ENCODE data around the gene IL2.

The IL2 gene

GRCh38 chr4:122456231-122457116 lies at the start of gene IL2:
Gene IL2 (minus strand): TSS chr4:122456725. CDS start chr4:122456440, 285 bp downstream.
- no peak for DNase-seq (ENCODE audit: low read depth in 2 of 2)

- no peak for DNase-seq (ENCODE audit: low read depth in 2 of 2)
Measured at GRCh38 chr4:122503214-122503613, 46.7 kb upstream of the IL2 start.

DNA sequence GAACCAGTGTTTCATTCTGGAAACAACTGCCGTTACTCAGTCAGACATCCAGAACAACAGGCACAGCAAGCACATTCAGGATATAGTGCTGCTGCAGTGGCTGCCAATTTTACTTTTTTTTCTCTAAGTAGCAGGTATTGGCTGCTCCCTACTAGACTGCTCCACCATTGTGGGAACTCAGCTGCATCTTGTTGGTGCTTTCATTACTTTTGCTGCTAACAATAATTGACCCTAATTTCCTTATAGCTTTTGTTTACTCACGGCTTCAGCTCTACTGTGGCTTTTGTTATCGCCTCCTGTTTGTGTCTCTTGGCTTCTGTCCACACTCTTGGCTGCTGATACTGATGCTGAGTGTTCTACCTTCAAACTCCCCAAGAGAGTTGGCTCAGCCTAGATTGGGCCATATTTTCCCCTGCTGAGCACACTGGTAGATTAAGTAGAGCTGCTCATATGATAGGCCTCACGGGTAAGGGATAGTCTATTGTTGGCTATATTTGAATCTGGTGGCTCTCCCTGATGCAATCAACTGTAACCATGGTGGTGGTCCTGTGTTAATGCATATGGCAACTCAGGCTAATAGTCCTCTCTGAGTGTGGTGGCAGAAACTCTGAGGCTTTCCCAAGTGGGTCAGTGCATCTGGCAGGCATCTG lies 44.5 kb upstream of the IL2 start:
- no peak for DNase-seq (ENCODE audit: low read depth in 2 of 2)

DNA sequence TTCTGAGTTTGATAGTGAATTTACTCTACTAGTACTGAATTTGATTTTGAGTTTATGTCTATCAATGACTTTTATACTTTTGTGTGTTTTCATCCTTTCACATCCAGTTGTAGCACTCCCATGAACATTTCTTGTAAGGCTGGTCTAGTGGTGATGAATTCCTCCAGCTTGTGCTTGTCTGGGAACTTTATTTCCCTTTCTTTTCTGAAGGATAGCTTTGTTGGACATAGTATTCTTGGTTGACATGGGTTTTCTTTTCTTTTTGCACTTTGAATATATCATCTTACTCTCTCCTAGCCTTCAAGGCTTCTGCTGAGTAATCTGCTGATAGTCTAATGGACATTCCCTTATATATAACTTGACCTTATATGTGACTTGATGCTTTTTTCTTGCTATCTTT lies 32.5 kb upstream of the IL2 start:
- DNase-seq (ENCODE audit: low read depth in 2 of 2), result no peak

GRCh38 chr4:122483481-122483880 lies 27.0 kb upstream of the IL2 start:
- no peak for DNase-seq (ENCODE audit: low read depth in 2 of 2)

- DNase-seq (ENCODE audit: low read depth in 2 of 2), result no peak
Measured at GRCh38 chr4:122481766-122482405, 25.4 kb upstream of the IL2 start.

DNA sequence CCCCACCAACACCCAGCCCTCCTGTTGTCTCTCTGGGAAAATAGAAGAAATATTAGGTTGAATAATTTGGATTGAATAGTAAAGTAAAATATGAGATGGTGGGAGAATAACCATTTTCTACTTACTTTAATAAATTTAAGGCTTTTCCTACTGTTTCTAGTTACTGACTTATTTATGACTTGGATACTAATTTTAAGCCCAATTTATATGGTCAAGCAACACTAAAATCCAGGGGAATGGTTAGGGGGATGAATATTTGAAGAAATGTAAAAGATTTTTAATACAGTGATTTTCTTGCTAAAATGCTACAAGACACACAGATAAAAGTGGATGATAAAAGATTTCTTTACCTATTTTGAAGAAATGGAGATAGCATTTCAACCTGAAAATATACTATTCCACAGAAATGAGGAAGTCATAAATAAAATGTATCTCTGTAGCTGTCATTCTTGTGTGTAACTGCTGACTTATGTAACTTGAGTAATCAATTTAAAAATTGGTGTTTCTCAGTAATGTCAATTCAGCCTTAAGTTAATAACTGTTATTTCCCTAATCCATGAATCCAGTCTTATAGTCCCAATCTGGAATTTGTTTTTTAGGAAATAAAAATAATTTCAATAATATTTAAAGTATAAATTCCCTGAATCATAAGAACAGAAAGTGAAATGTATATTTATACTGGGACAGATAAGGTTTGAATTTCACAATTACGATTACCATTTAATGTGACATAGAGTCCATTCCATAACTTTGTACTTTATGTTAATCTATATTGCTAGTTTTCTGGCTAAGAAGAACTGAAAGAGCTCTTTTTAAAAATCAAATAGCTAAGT lies 24.3 kb upstream of the IL2 start:
- no peak for DNase-seq (ENCODE audit: low read depth in 2 of 2)

DNA sequence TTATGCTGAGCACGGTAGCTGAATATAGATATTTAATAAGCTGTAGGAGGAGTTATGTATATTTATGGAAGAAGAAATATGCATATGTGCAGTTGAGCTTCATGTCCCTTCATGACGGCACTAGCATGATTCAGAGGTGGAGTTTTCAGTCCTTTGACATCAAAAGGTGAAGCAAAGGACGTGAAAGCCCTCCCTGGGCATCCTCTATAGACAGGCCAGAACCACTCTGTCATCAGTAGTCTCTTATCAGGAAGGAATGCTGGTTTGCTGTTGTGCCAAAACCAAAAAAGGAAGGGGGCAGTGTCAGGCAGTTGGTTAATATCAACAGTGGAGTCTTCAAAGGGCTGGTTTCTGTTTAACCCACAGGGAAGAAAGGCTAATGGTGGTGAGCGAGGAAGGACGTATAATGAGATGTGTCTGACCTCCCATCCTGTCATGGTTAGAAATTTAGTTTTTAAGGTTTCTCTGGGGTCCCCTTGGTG lies 23.5 kb upstream of the IL2 start:
- DNase-seq (ENCODE audit: low read depth in 2 of 2), result no peak

DNA sequence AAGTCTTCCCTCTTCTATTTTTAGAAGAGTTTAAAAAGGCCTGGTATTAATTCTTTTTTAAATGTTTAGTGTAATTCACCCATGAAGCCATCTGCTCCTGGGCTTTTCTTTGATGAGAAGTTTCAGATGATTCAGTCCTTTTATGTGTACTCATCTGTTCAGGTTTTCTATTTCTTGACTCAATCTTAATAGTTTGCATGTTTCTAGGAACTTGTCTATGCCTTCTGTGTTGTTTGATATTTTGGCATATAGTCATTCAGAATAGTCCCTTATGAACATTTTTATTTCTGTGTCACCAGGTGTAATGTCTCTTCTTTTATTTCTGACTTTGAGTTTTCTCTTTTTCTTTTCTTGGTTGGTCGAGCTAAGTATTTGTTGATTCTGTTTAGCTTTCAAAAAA lies 20.2 kb upstream of the IL2 start:
- DNase-seq (ENCODE audit: low read depth in 2 of 2), result no peak

GRCh38 chr4:122476126-122476525 lies 19.6 kb upstream of the IL2 start:
- DNase-seq (ENCODE audit: low read depth in 2 of 2), result no peak

DNA sequence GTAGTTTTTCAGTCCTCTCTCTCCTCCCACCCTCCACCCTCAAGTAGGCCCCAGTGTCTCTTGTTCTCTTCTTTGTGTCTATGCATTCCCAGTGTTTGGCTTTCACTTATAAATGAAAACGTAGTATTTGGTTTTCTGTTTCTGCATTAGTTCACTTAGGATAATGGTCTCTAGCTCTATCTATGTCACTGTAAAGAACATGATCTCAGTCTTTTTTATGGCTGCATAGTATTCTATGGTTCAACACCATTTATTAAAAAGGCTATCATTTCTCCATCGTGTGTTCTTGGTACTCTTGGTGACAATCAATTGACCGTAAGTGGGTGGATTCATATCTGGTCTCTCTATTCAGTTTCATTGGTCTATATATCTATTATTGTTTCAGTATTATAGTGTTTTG lies 18.7 kb upstream of the IL2 start:
- DNase-seq (ENCODE audit: low read depth in 2 of 2), result no peak

- no peak for DNase-seq (ENCODE audit: low read depth in 2 of 2)
Measured at GRCh38 chr4:122469457-122469856, 12.9 kb upstream of the IL2 start.

DNA sequence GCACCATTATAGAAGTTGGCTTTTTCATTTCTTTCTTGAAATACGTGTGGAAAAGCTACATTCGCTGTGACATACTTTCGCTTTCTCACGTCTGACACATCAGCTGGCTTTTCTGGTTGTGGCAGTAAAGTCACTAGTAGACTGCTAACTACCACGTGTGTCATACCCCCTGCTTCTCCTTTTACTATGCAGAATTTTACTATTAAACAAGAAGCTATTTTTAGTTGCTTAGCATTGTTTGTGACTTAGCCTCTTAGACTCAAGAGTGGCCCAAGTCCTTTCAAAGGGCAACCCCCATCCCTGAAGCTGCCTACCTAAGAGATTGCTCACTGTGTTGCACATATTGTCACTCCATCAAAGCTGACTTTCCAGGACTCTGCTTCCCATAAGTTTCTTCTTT lies 2.1 kb upstream of the IL2 start:
- peak in 1 of 2 experiments; percentile 28 for DNase-seq (ENCODE audit: low read depth in 2 of 2)

DNA sequence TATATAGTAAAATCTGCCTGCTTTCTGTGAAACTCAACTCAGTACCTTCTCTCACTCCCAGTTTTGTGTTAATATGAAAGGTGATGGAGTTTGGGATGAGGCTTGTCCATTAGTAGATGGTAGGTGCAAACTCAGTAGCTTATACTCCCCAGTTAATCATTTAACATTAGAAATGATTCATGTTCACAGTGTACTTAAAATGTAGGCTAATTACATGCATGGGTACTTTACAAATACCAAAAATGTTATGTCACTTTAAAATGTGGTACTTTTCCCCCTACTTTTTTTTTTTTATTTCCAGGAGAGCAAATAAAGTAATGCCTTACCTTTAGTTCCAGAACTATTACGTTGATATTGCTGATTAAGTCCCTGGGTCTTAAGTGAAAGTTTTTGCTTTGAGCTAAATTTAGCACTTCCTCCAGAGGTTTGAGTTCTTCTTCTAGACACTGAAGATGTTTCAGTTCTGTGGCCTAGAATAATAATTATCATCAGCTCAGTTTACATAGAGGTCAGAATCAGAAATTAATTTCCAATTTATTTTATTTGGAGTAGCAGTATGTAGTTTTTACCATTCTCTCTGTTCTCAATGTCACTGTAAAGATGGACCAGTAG lies 3.0 kb downstream of the IL2 start:
- no peak for DNase-seq (ENCODE audit: low read depth in 2 of 2)

DNA sequence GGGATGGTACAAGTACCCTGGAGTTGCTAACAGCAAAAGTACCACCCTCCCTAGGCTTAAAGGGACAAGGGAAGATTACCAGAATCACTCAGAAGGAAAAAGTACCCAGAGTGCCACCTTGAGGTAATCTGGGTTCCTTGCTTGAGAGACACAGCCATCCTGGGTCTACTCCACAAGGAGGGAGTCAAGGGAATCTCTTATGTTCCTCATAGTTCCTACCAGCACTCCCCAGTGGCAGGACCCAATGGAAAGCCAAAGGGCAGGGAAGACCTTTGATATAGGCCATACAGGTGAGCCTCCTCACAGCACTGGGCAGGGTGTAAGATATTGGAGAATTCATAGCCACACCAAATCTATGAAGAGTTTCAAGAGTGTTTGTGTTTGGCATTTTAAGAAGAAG lies 5.7 kb downstream of the IL2 start:
- peak; percentile 29 to 41 for DNase-seq (ENCODE audit: low read depth in 2 of 2)

- DNase-seq (ENCODE audit: low read depth in 2 of 2), result no peak
Measured at GRCh38 chr4:122434285-122434684, 22.2 kb downstream of the IL2 start.

DNA sequence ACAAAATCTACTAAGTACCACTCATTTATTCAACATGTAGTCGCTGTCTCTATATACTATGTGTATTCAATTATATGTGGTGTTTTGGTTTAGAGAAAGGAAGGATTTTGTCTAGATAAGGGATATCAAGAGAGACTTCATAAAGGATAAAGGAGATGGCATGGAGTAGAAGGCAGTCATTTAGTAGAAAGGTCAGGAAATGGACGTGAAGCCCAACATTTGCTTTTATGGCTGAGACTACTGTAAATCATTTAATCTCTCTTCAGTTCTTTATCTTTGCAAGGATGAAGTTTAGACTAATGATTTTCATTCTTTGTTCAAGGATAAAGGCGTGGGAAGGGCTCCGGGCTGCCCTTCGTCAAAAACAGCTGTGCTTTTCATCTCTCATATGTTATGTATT lies 25.2 kb downstream of the IL2 start:
- DNase-seq (ENCODE audit: low read depth in 2 of 2), result no peak

GRCh38 chr4:122423246-122423645 lies 33.3 kb downstream of the IL2 start:
- DNase-seq (ENCODE audit: low read depth in 2 of 2), result no peak

DNA sequence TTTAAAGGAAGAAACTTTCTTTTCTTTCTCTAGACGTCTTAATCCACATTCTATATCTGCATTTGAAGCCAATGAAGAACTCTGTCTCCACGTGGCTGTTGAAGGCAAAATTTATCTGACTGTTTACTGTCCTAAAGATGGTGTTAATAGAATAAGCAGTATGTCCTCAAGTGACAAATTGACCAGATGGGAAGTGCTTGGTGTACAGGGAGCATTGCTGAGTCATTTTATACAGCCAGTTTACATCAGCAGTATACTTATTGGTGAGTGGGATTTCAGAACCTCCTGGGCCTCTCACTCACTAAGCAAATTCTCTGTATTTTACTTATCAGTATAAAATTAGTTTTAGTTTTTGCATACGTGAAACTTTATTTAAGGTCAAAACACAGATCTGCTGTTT lies 44.0 kb downstream of the IL2 start:
- DNase-seq (ENCODE audit: low read depth in 2 of 2), result no peak

DNA sequence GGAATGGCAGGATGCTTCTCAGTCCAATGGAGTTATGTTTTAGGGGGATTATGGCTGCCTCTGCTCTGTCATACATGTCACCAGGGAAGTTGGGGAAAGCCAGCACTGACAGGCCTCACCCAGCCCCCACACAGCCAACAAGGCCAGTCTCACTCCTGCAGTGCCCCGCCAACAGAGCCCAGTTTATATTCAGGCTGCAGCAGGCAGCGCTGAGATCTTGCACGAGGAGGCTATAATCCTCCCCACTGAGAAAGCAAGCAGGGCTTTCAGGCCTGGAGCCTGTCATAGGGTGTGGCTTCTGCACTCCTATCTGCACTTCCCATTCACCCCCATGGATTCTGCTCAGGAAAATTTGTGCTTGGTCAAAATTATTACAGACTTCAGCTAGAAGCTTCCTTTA lies 52.7 kb downstream of the IL2 start:
- no peak for DNase-seq (ENCODE audit: low read depth in 2 of 2)
